Stimulated activated CD4-positive, alpha-beta T cell treated with anti-CD3 and anti-CD28 coated beads, Interleukin-2, amount 100 ng/mL, for 48 hours (primary cell): ENCODE results near the gene GCNA.

Experiments
- DNase-seq, 2 donors: peaks; one replicate each; pipeline ENCODE4 v3.0.0-alpha.2; 2020

The GCNA gene

DNA sequence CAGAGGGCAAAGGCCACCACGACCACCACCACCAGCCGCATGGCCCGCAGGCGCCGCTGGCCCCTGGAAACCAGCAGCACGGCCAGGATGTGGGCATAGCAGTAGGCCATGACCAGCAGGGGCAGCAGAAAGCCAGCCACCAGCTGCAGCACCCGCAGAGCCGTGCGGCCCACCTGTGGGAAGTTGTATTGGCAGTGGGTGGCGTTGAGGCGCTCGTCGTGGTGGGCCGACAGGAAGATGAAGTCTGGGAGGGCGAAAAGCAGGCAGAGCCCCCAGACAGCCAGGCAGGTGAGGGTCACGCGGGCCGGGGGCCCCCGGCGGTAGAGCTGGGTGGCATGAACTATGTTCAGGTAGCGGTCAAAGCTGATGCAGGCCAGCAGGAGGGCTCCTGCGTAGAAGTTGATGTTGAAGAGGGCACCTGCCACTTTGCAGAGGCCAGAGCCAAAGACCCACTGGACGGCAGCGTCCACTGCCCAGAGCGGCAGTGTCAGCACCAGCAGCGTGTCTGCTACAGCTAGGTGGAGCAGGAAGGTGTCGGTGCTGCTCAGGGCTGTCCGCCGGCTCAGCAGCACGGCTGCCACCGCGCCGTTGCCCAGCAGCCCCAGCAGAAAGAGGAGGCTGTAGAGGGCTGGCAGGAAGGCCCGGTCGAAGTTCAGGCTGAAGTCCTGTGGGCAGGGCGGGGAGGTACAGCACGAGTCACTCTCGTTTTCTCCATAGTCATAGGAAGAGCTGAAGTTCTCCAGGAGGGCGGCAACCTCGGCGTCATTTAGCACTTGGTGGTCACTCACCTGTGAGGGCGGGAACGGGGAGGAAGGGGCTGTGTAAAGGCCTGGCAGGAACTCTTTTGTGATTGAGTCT is 38.7 kb downstream of the GCNA start:
- no peak for DNase-seq

DNA sequence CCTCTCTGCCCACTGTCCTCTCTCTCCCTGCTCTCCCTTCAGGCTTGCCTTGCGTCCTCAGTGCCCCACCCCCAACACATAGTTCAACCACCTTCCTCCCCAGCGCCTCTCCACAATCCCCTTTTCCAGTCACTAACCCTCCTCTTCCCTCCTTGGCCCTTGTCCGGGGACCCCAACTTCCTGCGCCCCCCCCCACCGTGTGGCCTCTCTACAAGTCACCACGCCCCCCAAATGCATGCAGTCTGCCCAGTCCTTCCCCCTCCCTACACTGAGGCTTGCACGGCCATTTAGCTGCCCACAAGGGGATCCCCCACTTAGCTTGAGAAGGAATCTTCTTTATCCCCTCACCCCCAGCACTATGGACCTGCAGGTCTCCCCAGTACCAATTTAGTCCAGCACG is 39.5 kb downstream of the GCNA start:
- no peak for DNase-seq

DNA sequence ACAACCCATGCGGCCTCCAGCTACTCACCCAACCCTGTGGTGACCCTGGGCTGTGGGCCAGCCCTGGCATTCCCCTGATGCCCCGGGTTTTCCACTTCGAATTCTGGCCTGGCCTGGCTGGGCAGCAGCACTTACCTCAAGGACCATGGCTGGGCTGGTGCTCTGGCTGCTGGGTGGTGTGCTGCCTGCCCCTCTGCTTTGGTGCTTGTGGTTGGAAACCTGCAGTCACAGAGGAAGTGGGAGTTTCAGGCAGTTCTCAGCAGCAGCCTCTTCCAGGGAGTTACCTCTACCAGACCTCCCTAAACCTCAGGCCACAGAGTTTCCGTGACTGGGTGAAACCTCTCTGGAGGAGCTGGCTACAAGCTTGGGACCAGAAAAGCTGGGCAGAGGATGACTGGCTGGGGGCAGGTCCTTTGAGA is 40.1 kb downstream of the GCNA start, which contains the start of gene CXCR3:
CXCR3 (minus strand) TSS at position 209 of the 419 bp plus-strand sequence; CDS start at position 147, 62 bp downstream.
- peak; percentile 50 to 57 for DNase-seq

DNA sequence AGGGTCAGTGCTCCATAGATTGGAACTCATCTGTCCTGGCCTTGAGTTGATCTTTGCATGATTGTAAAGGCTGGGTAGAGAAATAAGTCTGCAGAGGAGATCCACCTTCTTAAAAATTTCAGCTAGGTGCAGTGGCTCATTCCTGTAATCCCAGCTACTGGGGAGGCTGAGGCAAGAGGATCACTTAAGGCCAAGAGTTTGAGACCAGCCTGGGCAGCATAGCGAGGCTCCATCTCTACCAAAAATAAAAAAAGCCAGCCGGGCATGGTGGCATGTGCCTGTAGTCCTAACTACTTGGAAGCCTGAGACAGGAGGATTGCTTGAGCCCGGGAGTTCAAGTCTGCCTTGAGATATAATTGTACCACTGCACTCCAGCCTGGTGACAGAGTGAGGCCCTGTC is 40.5 kb downstream of the GCNA start:
- no peak for DNase-seq

DNA sequence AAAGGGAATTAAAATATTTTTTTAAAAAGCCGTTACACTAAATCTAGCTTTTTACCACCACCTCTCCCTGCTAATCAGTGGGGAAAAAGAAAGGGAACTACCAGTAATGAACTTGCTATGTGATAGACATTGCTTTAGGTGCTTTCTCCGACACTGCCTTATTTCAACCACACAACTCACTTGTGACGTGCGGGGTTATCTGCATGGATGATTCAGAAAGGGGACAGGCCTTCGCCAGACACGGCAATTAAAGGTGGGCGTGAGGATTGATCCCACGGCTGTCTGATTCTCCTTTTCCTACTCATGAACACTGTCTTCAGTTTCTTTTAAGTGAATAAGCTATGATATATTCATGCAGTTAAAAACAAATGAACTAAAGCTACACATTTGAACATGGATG is 41.0 kb downstream of the GCNA start:
- peak; percentile 45 to 52 for DNase-seq

DNA sequence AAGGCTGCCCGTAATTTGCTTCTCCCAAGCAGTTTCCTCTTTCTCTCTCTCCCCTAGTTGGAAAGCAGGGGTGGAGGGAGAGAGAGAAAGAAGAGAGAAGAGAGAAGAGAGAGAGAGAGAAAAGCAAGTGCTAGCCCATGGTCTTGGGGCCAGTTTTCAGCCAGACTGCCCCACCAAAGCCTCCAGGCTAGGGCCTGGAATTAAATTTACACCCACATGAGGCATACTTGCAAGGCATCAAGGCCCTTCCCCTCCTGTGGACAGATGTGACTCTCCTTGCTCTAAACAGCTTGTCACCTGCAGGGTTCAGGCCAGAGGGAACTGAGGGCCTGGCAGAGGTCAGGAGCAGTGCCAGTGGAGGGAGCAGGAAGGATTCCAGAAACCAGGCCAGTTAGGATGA is 41.7 kb downstream of the GCNA start:
- DNase-seq, result no peak

DNA sequence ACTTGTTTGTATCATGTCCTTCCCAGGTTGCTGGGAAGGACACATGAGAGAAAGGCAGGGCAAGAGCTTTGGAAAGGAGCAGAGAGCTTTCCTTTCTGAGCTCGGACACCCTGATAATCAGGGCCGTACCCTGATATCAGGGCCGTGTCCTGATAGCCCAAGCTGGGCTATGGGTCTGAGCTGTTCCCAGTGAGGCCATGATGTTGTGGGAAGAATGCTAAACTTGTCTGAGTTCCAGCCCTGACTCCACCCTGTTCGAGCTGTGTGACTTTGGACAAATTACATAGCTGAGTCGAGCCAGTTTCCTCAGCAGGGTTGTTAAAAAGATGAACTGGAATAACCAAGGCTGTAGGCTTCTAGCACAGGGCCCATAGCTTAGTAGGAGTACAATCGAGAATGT is 43.4 kb downstream of the GCNA start:
- no peak for DNase-seq

DNA sequence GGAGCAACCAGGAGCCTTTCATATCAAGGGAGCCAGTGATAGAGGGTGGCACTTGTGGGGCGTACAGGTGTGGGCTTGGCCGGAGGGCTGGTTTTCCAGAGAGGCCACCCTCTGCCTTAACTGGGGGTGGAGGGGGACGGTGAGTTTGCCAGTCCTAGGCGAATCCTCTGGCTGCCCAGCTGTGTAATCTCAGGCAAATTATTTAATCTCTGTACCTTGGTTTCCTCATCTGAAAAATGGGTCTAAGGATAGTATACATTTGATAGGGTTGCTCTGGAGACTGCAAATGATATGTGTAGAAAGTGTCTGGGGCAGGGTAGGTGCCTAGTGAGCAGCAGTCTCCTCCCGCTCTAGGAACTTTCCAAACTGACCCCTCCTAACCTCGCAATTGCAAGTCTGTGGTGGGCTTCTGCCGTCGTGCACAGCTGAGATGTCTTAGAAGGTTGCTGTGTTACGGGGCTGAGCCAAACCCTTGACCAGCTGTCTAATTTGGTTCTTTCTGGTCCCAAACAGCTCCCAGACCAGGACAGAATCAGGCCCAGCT is 43.9 kb downstream of the GCNA start:
- no peak for DNase-seq

DNA sequence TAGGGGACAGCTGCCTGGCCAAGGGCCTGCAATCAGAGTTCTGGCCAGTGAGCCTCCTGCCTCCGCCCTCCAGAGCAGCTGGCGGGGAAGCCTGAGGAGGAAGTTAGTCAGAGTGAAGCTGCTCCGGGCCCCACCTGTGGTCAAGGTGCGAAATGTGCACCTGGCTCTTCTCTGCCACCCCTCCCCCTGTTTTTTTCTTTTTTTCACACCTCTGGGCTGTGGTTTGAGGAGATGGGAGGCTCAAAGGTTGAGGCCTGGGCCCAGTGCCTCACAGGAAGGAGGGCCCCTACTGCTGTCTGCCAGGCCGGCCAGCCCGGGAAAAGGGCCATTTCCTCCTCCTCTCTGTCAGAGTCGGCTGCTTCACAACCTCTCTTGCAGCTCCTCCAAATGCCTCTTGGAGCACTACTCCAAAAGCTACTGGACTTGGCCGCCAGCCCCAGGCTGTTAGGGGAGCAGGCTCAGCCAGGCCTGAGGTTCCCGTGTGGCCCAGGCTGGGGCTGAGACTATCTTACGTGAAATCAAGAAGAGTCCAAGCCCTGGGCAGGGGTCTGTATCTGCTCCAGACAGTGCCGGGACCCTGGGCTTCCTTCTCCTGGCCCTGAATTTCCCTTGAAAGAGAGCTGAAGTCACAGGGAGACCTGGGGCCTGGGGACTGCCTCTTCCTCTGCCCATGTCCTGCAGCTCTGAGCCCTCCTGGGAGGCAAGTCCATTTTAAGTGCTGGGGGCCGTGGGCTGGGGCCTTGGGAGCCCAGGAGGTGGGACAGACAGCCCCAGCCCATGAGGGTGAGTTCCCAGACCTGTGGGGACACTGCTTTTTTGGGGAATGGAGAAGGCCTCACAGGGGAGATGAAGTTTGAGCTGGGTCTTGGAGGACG is 44.6 kb downstream of the GCNA start:
- peak; percentile 23 to 46 for DNase-seq

DNA sequence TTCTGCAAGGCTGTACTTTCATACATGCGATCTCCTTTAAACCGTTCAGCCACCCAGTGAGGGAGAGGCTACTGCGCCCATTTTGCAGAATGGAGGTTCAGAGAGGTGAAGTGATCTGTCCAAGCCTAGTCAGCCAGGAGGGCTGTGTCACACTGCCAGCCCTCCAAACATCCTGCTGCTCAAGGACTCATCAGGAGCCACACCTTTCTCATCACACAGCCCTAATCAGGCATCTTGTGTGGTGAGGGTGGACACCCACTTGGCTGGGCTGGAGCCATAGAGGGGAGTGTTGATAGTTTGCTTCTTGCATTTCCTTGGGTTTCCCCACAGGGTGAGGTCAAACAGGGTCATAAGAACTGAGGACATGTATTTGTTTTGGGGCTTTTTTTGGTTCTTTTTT is 45.5 kb downstream of the GCNA start:
- DNase-seq, result no peak

DNA sequence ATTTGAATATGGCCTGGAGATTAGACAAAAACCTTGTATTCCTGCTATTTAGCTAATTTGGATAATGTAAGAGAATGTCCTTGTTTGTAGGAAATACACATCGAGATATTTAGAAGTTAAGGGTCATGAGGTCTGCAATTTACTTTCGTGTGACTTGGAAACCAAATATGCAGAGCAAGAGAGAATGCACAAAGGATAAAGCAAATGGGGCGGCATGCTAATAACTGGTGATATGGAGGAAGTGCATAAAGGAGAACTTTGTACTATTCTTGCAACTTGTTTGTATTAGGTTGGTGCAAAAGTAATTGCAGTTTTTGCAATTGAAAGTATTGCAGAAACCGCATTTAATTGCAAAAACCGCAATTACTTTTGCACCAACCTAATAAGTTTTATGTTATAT is 47.2 kb downstream of the GCNA start:
- DNase-seq, result no peak

DNA sequence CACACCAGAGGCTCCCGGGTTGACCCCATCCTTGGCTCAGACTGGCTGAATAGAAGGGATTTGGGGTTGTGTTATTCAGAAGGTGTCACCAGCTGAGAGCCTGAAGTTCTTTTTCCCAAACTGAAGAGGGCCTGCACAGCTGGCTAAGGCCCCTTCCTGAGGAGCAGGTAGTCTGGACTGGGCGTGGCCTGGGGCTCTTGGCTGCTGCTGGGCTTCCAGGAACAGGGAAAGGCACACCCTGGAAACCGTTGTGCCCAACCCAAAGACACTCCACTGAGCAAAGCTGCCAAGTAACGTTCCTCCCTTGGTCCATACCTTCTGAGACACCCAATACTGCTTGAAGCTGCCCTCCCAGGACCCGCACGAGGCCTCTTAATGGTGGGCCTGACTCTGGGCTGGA is 48.3 kb downstream of the GCNA start:
- no peak for DNase-seq

DNA sequence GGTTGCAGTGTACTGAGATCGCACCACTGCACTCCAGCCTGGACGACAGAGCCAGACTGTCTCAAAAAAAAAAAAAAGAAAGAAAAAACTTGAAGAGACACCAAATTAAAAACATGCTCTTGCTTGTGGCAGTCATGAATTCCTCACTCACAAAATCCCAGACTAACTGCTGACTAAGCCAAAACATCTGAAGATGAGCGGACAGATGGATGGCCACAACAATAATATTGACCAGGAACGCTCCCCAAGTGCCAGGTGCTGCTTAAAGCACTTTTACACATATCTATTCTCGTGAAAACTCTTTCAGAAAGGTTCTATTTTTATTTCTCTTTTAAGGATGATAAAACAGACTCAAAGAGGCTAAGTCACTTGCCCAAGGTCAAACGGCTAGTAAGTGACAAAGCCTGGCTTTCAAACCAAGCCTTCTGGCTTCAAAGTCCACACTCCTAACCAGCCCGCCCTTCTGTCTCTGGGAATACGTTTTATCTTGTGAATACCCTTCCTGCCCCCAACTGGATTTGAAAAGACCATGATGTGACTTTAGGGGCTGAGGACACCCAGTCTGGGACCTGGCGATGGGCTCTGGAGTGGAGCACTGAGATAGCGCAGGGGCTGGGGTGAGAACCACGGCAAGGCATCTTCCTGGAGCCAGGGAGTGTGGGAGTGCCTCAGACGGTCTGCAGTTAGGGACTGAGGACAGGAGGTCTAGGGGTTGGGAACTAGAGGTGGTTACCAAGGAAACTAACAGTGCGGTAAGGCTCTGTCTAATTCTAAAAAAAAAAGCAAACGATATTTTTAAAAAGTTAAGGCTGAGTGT is 49.6 kb downstream of the GCNA start:
- no peak for DNase-seq

DNA sequence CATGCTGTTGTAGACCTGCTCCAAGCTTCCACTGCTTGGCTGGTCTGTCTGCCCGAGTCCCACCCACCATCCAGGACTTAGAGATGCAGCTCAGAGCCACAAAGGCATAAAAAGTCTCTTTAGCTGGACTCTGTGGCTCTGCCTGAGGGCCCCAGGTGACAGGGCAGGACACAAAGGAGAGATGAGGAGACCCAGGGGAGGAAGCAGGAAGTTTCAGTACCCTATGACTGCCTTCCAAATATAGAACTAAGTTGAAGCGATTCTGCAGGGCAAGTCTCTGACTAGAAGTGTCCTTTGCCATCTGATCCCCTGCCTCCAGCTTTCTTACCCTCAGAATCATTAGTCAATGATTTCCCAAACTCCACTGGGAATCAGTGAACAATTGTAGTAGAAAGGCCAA is 51.2 kb downstream of the GCNA start:
- DNase-seq, result no peak

DNA sequence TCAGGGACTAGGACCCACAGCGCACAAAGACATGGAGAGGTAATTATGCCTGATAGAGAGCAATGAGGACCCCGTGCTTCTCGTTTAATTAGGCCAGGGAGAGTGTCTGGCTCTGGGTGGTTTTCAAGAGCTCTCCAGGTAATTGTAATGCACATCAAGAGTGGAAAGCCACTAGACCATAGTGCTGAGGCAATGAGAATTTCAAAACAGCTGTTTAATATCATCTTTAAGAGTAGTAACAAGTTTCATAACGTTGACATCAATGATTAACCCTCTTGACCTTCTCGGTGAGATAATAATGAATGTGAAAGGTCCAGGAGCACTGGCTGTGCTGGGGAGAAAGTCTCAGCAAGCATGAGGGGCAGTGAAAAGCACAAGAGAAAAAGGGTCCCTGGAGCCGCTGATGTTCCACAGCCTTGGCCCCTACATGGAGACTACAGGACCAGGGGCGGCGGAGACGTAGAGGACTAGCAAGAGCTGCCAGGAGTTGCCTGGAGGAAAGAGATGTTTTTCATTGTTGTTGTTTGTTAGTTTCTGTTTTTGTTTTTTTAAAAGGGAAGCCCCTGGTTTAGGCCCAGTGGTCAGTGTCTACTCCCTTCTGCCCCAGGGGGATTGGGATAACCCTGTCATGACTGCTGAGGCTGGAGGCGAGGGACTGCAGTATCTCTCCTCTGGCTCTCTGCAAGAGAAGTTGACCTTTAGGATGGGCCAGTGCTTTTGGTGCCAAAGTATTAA is 54.9 kb downstream of the GCNA start:
- DNase-seq, result no peak

DNA sequence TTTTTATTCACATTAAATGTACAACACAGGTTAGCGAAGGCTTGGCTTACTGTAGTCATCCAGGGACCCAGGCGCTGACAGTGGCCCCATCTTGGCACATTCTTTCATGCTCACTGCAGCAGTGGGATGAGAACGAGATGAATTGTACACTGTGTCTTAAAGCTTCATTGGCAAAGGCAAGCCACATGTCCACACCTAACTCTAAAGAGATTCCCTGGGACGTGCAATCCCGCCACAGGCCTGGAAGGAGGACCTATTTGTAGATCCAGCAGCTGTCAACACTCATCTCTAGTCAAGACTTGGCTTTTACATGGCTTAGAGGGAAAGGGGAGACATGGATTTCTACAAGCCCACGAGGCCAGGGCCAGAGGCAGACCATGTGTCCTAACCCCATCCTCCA is 56.1 kb downstream of the GCNA start:
- no peak for DNase-seq

DNA sequence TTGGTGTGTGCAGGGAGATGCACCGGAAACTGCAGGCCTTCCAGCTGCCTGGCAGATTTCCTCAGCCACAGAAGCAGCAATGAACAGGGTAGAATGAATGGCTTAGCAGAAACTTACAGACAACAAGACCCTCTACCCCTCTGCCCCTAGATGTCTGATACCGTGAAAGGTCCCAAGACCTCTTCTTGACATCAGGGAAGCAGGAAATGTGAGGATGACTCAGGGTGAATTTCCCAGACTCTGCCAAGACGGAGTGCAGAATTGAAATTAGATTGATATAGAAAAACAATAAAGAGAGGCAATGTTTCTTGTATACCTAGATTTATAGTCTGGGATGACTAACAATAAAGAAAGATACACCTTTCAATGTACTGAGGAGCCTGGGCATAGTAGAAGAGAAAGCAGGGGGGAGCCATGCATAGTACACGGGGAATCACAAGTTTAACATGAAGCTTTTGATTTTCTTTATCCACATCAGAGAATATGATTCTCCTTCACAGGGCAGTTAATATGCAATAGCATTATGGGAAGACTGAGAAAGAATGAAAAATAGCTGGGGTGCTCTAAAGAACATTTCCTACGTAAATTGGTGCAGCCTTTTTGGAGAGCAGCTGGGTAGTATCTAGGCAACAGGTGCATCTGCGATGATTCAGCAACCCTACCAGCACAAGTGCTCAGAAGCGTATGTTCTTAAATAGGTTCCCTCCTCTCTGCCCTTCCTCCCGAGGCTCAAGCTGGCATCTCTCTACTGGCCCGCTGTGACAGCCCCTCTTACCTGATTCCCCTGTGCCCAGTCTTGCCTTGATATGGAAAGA is 58.4 kb downstream of the GCNA start:
- DNase-seq, result no peak

DNA sequence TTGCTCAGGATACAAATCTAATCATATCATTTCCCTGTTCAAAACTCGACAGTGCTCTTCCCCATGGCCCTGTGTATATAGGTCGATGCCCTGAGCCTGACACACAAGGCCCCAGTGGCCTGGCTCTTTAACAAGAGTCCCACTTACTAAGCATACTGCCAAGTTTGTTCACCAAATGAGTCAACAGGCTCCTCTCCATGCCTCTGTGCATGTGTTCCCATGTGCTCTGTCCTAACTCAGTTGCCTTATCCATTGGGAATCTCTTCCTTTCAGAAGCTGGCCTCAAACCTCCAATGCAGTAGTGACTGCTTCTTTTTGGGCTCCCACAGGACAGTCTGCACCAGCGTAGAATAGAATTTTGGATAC is 59.0 kb downstream of the GCNA start:
- DNase-seq, result no peak

DNA sequence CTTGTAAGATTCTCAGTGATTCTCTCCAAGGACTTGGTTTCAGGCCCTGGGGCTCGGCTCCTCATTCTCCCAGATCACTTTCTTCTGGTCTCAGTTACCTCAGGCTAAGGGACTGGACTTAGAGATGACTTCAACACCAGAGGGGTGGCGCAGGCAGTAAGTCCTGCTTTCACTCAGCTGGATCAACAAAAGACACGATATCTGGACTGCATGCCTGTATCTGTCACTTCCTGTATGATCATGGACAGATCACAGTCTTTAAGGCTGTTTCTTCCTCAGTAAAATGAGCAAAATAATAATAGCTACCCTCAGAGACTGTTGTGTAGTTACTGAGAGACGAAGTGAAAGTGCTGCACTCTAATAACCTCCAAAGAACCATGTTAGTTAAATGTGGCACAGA is 59.6 kb downstream of the GCNA start:
- no peak for DNase-seq

DNA sequence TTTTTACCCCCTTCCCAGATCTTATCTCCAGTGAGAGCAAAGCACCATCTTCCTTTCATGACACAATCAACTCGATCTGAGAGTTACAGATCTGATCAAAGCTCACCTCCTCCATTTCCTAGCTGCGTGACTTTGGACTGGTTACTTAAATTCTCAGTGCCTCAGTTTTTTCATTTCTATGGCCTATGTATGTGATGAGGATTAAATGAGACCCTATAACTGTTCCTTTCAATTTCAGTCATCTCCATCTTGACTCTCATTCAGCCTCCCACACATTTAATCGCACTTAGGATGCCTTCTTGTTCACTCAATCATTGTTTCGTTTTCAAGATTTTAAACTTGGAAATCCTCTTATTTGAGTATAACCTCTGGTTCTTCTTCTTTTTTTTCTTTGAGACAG is 60.2 kb downstream of the GCNA start:
- DNase-seq, result no peak

DNA sequence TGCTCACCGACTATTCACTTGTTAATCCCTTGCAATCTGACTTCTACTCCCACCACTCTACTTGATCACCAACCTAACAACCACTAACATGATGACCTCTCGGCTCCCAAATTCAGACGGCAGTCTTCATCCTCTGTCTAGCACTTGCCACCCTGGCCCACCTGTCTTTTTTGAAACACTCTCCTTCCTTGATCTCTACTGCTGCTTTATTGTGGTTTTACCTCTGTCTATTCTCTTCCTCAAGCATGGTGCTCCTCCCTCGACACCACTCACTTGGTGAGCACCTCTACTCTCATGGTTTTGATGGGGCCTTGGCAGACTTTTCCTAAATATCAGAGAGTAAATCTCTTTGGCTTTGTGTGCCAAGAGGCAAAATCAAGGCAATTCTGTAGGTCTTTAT is 61.8 kb downstream of the GCNA start:
- DNase-seq, result no peak
